VCaP (cell line): ENCODE measurements around the gene ZFYVE28.

Experiments used
- H3K27ac ChIP-seq: fragments of 450-650 bp; 2 replicates; pipeline ENCODE4 v1.5.1; 2017
- CTCF ChIP-seq: fragments of 450-650 bp; conservative IDR thresholded peaks from 2 replicates; pipeline ENCODE4 v1.5.1; 2017; ENCODE audit warnings: mild to moderate bottlenecking, moderate library complexity

ZFYVE28 gene

GRCh38 chr4:2413821-2414610 is 4.4 kb downstream of the ZFYVE28 start:
- H3K27ac ChIP-seq: peak overlapping the region; percentile 75
- no peak for TF ChIP-seq CTCF

- peak; percentile 69 for TF ChIP-seq CTCF
- H3K27ac ChIP-seq: peak overlapping the region; percentile 75
Observed at GRCh38 chr4:2412885-2413716, 5.3 kb downstream of the ZFYVE28 start.

GRCh38 chr4:2412534-2412884 is 5.9 kb downstream of the ZFYVE28 start:
- H3K27ac ChIP-seq: peak overlapping the region; percentile 75
- no peak for TF ChIP-seq CTCF

GRCh38 chr4:2411786-2412510 is 6.5 kb downstream of the ZFYVE28 start:
- no peak overlapping the region for H3K27ac ChIP-seq
- TF ChIP-seq CTCF: no peak

GRCh38 chr4:2409381-2409783 is 9.1 kb downstream of the ZFYVE28 start:
- no peak for TF ChIP-seq CTCF
- H3K27ac ChIP-seq: no peak overlapping the region

- TF ChIP-seq CTCF: no peak
- H3K27ac ChIP-seq: no peak overlapping the region
Observed at GRCh38 chr4:2408976-2409375, 9.5 kb downstream of the ZFYVE28 start.

GRCh38 chr4:2408401-2408958 is 10.0 kb downstream of the ZFYVE28 start:
- H3K27ac ChIP-seq: no peak overlapping the region
- TF ChIP-seq CTCF: no peak
